Right lobe of liver (tissue), 4 donors: ENCODE measurements around the gene GNRH2.

Experiments
- CTCF ChIP-seq, 4 donors: fragments of 200-600 bp in 3 of 4; fragments of 450-650 bp in 1 of 4; IDR thresholded peaks; one replicate each; pipeline versions ENCODE4 v1.5.1 to v1.8.0; 2016 to 2022; ENCODE audit warnings: antibody characterized with exemption in 4 of 4, mild to moderate bottlenecking in 2 of 4
- POLR2A ChIP-seq: fragments of 450-650 bp; IDR thresholded peaks from one replicate; pipeline ENCODE4 v1.6.1; 2017; ENCODE audit warnings: antibody characterized with exemption, mild to moderate bottlenecking
- donor health status: DM: no; HTN: no; CAD: no.
- donor health status: DM: no; HTN: no; CAD: no.
- donor health status: DM: no; HTN: yes; CAD: no.

- no peak for TF ChIP-seq CTCF (IDR thresholded peaks at IDR 0.05)
- no peak for TF ChIP-seq POLR2A
These were observed 31.7 kb upstream of the GNRH2 start for GRCh38 chr20:3011752-3012151.
